ENCODE measurements around the gene SCP2.

DNA sequence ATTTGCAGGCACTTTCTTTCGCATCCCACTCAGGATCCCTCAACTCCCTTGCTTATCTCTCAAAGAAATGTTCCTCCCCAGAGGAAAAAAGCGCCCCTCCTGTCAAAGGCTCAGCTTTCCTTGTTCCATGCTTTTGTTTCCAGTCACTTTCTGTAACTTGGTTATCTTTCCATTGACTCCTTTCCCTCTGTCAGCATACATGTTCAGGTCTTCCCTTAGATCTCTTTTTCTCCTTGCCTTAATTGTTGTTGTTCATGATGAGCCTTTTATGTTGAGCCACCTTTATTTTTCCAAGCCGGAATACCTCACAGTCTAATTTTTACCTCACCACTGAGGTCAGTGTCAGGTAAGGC is 88.4 kb downstream of the SCP2 start:
- TF ChIP-seq, protein P1, sequence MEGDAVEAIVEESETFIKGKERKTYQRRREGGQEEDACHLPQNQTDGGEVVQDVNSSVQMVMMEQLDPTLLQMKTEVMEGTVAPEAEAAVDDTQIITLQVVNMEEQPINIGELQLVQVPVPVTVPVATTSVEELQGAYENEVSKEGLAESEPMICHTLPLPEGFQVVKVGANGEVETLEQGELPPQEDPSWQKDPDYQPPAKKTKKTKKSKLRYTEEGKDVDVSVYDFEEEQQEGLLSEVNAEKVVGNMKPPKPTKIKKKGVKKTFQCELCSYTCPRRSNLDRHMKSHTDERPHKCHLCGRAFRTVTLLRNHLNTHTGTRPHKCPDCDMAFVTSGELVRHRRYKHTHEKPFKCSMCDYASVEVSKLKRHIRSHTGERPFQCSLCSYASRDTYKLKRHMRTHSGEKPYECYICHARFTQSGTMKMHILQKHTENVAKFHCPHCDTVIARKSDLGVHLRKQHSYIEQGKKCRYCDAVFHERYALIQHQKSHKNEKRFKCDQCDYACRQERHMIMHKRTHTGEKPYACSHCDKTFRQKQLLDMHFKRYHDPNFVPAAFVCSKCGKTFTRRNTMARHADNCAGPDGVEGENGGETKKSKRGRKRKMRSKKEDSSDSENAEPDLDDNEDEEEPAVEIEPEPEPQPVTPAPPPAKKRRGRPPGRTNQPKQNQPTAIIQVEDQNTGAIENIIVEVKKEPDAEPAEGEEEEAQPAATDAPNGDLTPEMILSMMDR (IDR thresholded peaks at IDR 0.05): no peak
- TF ChIP-seq POLR2AphosphoS5 (IDR thresholded peaks at IDR 0.05): no peak
